Activated T-cell treated with anti-CD3 and anti-CD28 coated beads for 4 hours (primary cell): ENCODE measurements around the gene PPP1R10.
A peak's percentile ranks its signal among the peaks of the same experiment; 100 is the strongest.
"Not testable (repeated sequence)": the region's sequence is repeated elsewhere in the genome, so short reads cannot be mapped to it uniquely, and the experiment has no call there.

Experiments
- DNase-seq: peaks from one replicate; pipeline ENCODE4 v3.0.0-alpha.2; 2020

PPP1R10 gene

DNA sequence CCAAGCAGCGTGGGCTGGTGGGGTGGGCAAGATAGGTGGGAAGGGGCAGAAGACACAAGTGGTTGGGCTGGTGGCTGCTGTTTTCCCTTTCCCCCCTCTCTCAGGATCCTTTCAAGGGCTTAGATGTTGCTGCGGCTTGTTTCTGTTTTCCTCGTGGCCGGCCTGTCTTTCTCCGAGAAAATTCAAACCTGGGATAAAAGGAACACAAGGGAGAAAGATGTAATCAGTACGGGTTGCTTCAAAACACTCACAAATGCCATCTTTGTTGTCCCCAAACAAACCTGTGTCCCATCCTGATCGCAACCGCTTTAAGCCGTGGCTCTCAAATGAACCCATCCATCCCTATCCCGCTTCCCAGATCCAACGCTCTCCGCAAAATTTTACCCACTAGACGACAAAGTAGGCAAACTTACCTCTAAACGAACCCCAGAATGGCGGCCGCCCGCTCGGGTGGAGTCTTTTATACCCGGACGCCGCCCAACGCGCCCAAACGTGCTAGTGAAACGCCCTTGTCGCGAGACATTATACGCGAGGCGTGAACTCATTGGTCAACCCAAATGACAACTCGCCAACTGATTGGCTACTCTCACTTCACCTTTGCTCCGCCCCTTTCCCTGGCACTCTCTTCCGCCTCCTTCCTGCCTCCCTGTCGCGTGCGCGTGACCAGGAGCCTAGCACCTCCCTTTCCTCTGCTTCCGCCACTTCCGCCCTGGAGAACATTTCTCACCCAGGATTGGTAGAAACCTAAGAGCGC, at the start of gene PPP1R10:
Gene PPP1R10, minus strand, starts transcription at position 433 of the 754 bp plus-strand sequence. CDS start 7,299 bp downstream, outside the sequence.
- DNase-seq = peak; percentile 97

GRCh38 chr6:30666300-30666699, 49.3 kb upstream of the PPP1R10 start:
- DNase-seq = not testable (repeated sequence)

GRCh38 chr6:30664994-30665767, 48.1 kb upstream of the PPP1R10 start:
- no peak for DNase-seq

DNA sequence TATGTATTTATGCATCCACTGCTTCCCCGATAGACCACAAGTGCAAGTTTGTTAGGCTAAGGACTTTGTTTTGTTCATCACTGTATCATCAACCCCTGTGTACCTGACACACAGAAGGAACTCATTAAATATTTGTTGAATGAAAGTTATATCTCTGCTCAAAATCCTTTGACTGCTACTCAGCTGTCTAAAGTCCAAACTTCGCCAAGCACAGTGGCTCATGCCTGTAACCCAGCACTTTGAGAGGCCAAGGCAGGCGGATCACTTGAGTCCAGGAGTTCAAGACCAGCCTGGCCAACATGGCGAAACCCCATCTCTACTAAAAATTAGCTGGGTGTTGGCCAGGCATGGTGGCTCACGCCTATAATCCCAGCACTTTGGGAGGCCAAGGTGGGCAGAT, 40.9 kb upstream of the PPP1R10 start:
- DNase-seq = not testable (repeated sequence)

GRCh38 chr6:30657454-30657853, 40.4 kb upstream of the PPP1R10 start:
- DNase-seq = no peak

DNA sequence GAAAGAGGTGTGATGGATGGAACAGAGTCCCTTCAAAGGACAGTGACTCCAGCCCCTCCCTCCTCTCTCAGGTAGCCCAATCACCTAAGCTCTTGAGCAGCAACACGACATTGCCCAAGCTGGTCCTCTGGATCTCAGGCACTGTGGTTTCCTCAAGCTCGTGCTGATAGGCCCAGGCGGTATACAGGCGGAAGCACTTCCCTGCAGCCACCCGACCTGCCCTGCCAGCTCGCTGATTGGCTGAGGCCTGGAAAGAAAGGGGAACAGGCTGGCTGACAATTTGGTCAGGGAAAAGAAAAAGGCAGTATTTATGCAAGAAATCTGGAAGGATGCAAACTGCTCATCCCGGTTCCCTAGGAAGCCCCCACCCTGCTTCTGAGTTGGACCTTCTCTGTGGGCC, 39.5 kb upstream of the PPP1R10 start:
- DNase-seq = no peak

DNA sequence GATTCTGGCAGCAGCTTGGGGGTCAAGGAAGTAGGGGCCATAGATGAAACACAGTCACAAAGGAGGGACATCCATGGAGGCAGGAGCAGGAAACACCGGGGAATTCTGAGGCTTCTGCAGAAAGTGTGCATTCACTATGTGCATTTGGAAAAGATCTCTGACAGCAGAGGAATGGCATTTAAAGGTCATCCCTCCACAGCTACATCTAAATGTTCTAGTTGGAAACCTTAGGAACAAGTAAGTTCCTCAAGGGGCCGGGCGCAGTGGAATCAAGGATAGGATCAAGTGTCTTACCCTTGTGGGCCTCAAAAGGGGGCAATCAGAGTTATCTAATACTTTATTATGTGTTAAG, 38.7 kb upstream of the PPP1R10 start:
- DNase-seq = no peak

DNA sequence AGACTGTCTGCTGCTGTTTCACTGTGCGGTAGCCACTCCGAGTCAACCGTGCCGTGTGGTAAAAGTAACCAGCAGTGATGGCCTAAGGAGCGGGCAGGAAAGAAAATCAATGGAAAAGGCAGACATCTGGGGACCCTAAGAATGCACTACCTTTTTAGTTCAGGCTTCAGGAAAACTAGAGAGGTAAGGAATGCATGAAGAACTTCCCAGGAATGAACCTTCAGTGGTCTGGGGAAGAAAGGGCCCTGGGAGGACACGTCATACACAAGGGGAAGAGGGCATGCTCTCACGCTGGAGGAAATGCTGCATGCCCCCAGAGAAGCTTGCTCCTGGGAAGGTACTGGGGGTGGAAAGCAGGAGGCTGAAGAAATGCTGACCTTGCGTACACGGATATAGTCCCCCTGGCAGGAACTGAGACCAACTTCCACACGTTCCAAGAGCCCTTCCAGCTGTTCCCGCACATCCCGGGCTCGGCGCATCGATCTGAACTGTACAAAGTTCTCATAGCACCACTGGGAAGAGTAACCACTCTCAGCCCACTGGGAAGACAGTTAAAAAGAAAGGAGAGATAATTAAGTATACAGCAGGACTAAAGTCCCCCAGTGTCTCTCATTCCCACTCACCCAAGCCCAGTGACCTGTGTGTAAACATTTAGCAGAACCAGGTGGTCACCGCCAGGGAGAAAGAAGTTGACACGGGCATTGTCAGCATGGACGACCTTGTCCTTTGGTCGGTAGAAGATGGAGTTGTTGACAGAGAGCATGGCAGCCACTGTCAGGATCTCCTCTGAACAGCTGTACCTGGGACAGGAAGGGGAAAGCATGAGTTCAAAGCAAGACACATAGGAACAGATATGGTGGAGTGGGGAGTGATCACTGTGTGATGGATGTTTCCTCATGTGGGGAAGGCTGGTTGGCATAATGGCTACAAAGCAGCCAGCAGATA, 38.0 kb upstream of the PPP1R10 start:
- DNase-seq = no peak

- DNase-seq = no peak
Measured at GRCh38 chr6:30651143-30651542, 34.1 kb upstream of the PPP1R10 start.

GRCh38 chr6:30647242-30648116, 30.4 kb upstream of the PPP1R10 start:
- peak; percentile 66 for DNase-seq

- DNase-seq = peak; percentile 88
Measured at GRCh38 chr6:30646450-30647241, 29.6 kb upstream of the PPP1R10 start, which contains the start of gene C6orf136. Gene C6orf136 (plus strand): TSS chr6:30647133. CDS start chr6:30647232, 99 bp downstream.

DNA sequence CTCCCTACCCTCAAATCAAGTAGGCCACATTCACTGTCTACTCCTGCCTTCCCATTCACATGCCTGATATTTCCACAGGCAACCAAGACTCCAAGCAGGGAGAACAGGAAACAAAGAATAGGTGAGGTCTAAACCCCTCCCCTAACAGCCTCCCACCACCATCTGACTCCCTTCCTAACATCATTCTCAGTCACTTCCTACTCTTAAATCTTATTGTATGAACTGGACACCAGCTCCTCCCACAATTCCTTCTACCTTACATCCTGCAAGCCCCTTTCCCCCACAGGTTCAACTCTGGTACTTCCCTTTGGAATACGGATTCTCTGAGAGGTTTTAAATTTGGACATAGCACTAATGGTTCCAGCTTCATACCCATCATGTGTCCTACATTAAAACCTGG, 28.9 kb upstream of the PPP1R10 start:
- DNase-seq = no peak

DNA sequence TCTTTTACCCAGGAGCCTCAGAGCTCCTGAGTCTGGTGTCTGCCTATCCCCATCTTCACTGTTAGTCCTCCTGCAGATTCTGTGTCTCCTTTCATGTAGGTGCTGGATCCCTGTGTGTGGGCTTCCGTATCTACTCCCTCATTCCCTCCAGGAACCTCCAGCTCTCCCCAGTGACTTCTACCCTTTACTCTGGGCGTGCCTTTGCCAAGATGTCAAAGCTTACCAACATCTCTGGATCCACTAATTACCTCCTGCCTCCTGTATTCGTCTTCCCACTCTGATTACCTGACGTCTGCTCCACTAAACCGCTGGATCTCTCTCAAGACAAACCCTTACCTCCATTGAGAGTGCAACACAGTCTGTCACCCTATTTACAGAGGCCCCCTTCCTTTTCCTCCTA, 27.7 kb upstream of the PPP1R10 start:
- DNase-seq = no peak

DNA sequence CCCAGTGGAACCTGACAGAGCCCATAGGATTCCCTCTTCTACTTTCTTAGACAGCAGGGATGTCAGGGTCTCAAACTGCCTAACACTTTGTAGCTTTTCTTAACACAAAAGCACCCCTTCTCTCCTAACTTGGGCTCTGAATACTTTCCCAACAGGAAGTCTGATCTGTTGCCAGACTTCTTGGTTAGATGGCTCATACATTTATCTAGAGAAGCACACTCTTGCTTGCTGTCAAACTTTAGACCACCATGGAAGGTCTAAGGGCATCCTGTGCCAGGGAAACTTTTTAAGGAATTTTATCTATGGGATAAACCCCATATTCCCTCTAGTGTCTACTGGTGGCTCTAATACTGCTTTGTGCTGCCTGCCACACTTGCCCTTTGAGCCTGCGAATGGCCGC, 26.6 kb upstream of the PPP1R10 start:
- DNase-seq = no peak

DNA sequence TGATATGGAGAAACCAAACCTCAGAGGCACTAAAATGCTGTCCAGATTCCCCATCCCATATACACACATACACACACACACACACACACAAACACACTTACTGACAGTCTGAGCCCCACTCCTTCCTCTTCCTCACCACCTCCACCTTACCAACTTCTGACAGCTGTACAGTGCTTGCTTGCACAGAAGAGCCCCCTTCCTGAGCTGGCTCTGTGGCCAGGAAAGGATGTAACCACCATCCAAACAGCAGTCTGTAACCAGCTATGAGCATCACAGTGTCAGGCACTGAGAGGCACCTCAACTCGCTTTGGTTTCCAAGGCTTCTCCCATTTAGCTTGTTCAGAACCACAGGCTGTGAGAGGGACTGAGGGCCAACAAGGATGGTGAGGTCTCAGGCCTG, 24.0 kb upstream of the PPP1R10 start:
- DNase-seq = no peak

GRCh38 chr6:30640481-30640880, 23.4 kb upstream of the PPP1R10 start:
- no peak for DNase-seq

- DNase-seq = no peak
Measured at GRCh38 chr6:30635834-30636233, 18.8 kb upstream of the PPP1R10 start.

- peak; percentile 87 for DNase-seq
Measured at GRCh38 chr6:30626484-30627366, 9.7 kb upstream of the PPP1R10 start, which contains the start of gene ATAT1. Gene ATAT1 (plus strand): TSS chr6:30626874.

DNA sequence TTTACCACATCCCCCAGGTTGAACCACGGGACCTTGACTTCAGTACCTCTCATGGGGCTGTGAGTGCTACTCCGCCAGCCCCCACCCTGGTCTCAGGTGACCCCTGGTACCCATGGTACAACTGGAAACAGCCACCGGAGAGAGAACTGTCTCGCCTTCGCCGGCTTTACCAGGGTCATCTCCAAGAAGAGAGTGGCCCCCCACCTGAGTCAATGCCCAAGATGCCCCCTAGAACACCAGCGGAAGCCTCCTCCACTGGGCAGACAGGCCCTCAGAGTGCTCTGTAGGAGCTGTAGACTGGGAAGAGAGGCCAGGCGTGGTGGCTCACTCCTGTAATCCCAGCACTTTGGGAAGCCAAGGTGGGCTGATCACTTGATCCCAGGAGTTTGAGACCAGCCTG, 8.5 kb upstream of the PPP1R10 start:
- no peak for DNase-seq

- no peak for DNase-seq
Measured at GRCh38 chr6:30619561-30619960, 2.5 kb upstream of the PPP1R10 start.
